B cell (primary cell): Measurements from ENCODE around the gene PGPEP1. TPM values are rescaled to one million over a fixed set of nuclear protein-coding genes. Genes with fewer than 3 reads are reported as not detected.

ENCODE experiments used
- ATAC-seq: fragments of 200-7000 bp; cut with Tn5 transposase; one replicate; pipeline ENCODE4 v1.10.0; 2021; ENCODE audit warnings: low read depth, mild to moderate bottlenecking, moderate number of reproducible peaks, moderate library complexity
- CTCF ChIA-PET: fragments of 350-600 bp; sonication (Branson Sonifier 250); formaldehyde crosslinking; loops from one replicate; lab custom pipeline; 2021; ENCODE audit warnings: antibody characterized with exemption, inconsistent platforms; lab: Charles Lee
- POLR2A ChIA-PET: fragments of 350-600 bp; sonication (Branson Sonifier 250); formaldehyde crosslinking; loops from one replicate; lab custom pipeline; 2021; ENCODE audit warnings: antibody characterized with exemption; lab: Charles Lee
- DNase-seq: peaks from one replicate; pipeline ENCODE4 v3.0.0; 2013
- H2AFZ ChIP-seq: 2 replicates; pipeline ENCODE4 v1.6.1; 2012; ENCODE audit warnings: mild to moderate bottlenecking, low read depth, low read length; ENCODE audit not compliant: insufficient read depth, poor library complexity, severe bottlenecking
- H3K27ac ChIP-seq, 2 donors: 1 replicate in 1 of 2; 2 replicates in 1 of 2; pipeline ENCODE4 v1.5.1; 2012 to 2013; ENCODE audit warnings: low read length in 2 of 2, mild to moderate bottlenecking in 2 of 2, moderate library complexity in 1 of 2
- H3K27me3 ChIP-seq, 4 experiments: fragments of 200-600 bp in 1 of 4; sonication (generic) in 1 of 4; replicated peaks in 1 of 4; 1 replicate in 2 of 4; 2 replicates in 2 of 4; pipeline versions ENCODE4 v1.6.1 to v1.7.0; 2013 to 2016; ENCODE audit warnings: low read length in 3 of 4, mild to moderate bottlenecking in 2 of 4, mixed read lengths in 1 of 4, moderate library complexity in 1 of 4; ENCODE audit not compliant: insufficient read depth in 4 of 4, control insufficient read depth in 3 of 4; ENCODE audit errors: control extremely low read depth in 1 of 4
- H3K36me3 ChIP-seq, 2 experiments: replicated peaks in 1 of 2; 1 replicate in 1 of 2; 2 replicates in 1 of 2; pipeline versions ENCODE4 v1.6.1 to v1.7.1; 2013; ENCODE audit warnings: low read length in 1 of 2; ENCODE audit not compliant: insufficient read depth in 2 of 2, control insufficient read depth in 1 of 2; ENCODE audit errors: control extremely low read depth in 1 of 2, extremely low read depth in 1 of 2
- H3K4me1 ChIP-seq, 2 donors: fragments of 200-600 bp in 1 of 2; sonication (generic) in 1 of 2; 1 replicate in 1 of 2; 2 replicates in 1 of 2; pipeline versions ENCODE4 v1.5.1 to v1.6.1; 2013 to 2017; ENCODE audit warnings: low read length in 2 of 2; ENCODE audit not compliant: control insufficient read depth in 2 of 2, insufficient read depth in 2 of 2
- H3K4me2 ChIP-seq: replicated peaks from 2 replicates; pipeline ENCODE3; 2012; ENCODE audit warnings: mild to moderate bottlenecking, low read depth, low read length; ENCODE audit not compliant: poor library complexity, severe bottlenecking
- H3K4me3 ChIP-seq, 5 experiments: fragments of 200-600 bp in 1 of 5; sonication (generic) in 1 of 5; 1 replicate in 3 of 5; 2 replicates in 2 of 5; pipeline versions ENCODE4 v1.5.1 to v1.7.0; 2011 to 2016; ENCODE audit warnings: low read length in 4 of 5, mild to moderate bottlenecking in 4 of 5, low read depth in 2 of 5, control low read depth in 1 of 5, moderate library complexity in 1 of 5; ENCODE audit not compliant: insufficient read depth in 1 of 5; ENCODE audit errors: control extremely low read depth in 1 of 5, extremely low read depth in 1 of 5
- H3K79me2 ChIP-seq: fragments of 200-600 bp; sonication (generic); one replicate; pipeline ENCODE4 v1.6.0; 2016; ENCODE audit warnings: low read length; ENCODE audit not compliant: control insufficient read depth, insufficient read depth
- H3K9ac ChIP-seq: fragments of 200-600 bp; sonication (generic); 2 replicates; pipeline ENCODE4 v1.6.1; 2017; ENCODE audit warnings: mild to moderate bottlenecking, low read length, moderate library complexity
- H3K9me3 ChIP-seq, 3 donors: one replicate each; pipeline versions ENCODE4 v1.6.1 to v1.7.1; 2013; ENCODE audit warnings: low read length in 2 of 3; ENCODE audit not compliant: control insufficient read depth in 2 of 3, insufficient read depth in 1 of 3; ENCODE audit errors: control extremely low read depth in 1 of 3
- H4K20me1 ChIP-seq: 2 replicates; pipeline ENCODE4 v1.6.0; 2012; ENCODE audit warnings: mild to moderate bottlenecking, low read length; ENCODE audit not compliant: insufficient read depth, control insufficient read depth, poor library complexity, severe bottlenecking
- H3K27ac Mint-ChIP-seq: one replicate; pipeline ENCODE4 v1.8.0; 2021; ENCODE audit warnings: mixed read lengths
- H3K27me3 Mint-ChIP-seq: one replicate; pipeline ENCODE4 v1.8.0; 2021; ENCODE audit warnings: mixed read lengths
- H3K4me1 Mint-ChIP-seq: one replicate; pipeline ENCODE4 v1.8.0; 2021; ENCODE audit warnings: mixed read lengths
- H3K4me3 Mint-ChIP-seq: one replicate; pipeline ENCODE4 v1.8.0; 2021; ENCODE audit warnings: mixed read lengths
- H3K9me3 Mint-ChIP-seq: one replicate; pipeline ENCODE4 v1.8.0; 2022; ENCODE audit warnings: mixed read lengths; ENCODE audit not compliant: insufficient read depth
- CTCF ChIP-seq: fragments of 200-600 bp; IDR thresholded peaks from one replicate; pipeline ENCODE4 v1.8.0; 2022; ENCODE audit warnings: antibody characterized with exemption, mild to moderate bottlenecking
- EZH2 ChIP-seq: IDR thresholded peaks from 2 replicates; pipeline ENCODE4 v1.6.1; 2012; ENCODE audit warnings: borderline replicate concordance, low read depth, mild to moderate bottlenecking, moderate library complexity, low read length; ENCODE audit not compliant: insufficient read depth, poor library complexity, severe bottlenecking
- WGBS: methylation state at CpG from one replicate; pipeline ENCODE4 v1.1.5; 2013; ENCODE audit warnings: missing lambda C conversion rate; ENCODE audit not compliant: insufficient coverage; 5-methylcytosine and 5-hydroxymethylcytosine counted together
- intact Hi-C: fragments of 100-400 bp; cut with micrococcal nuclease; formaldehyde crosslinking; loops from one replicate; pipeline ENCODE4 v1.10.0; 2022
- polyA plus RNA-seq: library from polyadenylated mRNA; depleted of rRNA; stranded (reverse); fragments of >200 nt; gene quantifications from 2 replicates; pipeline ENCODE4 v1.2.3, GENCODE V29; 2012
- total RNA-seq, 2 donors: library from RNA; stranded (reverse); fragments of 120-200 nt in 1 of 2; gene quantifications; 1 replicate in 1 of 2; 2 replicates in 1 of 2; pipeline versions ENCODE4 v1.2.3 to v1.2.4, GENCODE V29; 2013 to 2022

Gene PGPEP1
- total and polyA plus RNA-seq, 2 donors (not counting 1 experiment from before 2014, with no cell fraction given), result 17.6 to 20.9 TPM

- 85% methylated on average over 37 of the region's 37 CpGs for WGBS
- CTCF ChIA-PET, result interaction anchor here (0.7 to 12.4 kb wide), 3 partner anchors 7 to 117 kb away, joined by 3 to 112 read pairs (median 4); no protein-coding TSS in a partner anchor
- Histone ChIP-seq H3K27ac (no peak overlapping the region), H3K79me2 (peaks cover 8% of the 10 kb centered on the region), H2AFZ (peak overlapping the region; percentile 66), H3K36me3 (no peaks in the 10 kb centered on the region), H3K9me3 (peaks cover 0 to 5% (median 0%) of the 10 kb centered on the region in 3 donors), H4K20me1 (no peaks in the 10 kb centered on the region), H3K27me3 (peaks cover 0 to 3% (median under 1%) of the 10 kb centered on the region in 4 experiments), H3K9ac (peak overlapping the region; percentile 67), H3K4me3 (peak overlapping the region; percentile 60 to 66 (median 62)), H3K4me2 (peak overlapping the region; percentile 88), H3K4me1 (peaks cover 44 to 48% of the 10 kb centered on the region in 2 donors)
- no peaks in the 10 kb centered on the region for H3K9me3 Mint-ChIP-seq
- H3K4me1 Mint-ChIP-seq, result peaks cover 59% of the 10 kb centered on the region
- DNase-seq (peak; percentile 19), ATAC-seq (no peak)
- H3K27me3 Mint-ChIP-seq, result no peaks in the 10 kb centered on the region
- H3K27ac Mint-ChIP-seq, result no peak overlapping the region
- peak overlapping the region; percentile 80 for H3K4me3 Mint-ChIP-seq
- intact Hi-C loops, result loop anchor here (1.0 kb wide), 2 partner anchors 8 to 12 kb away; no protein-coding TSS in a partner anchor
- POLR2A ChIA-PET, result interaction anchor here (0.5 to 1.2 kb wide), 3 partner anchors 8 to 210 kb away, joined by 3 to 6 read pairs (median 3); no protein-coding TSS in a partner anchor
- TF ChIP-seq EZH2 (no peak), CTCF (no peak)
Measured at GRCh38 chr19:18396471-18397241, 56.3 kb downstream of the PGPEP1 start.
